GDM1 (cell line): ENCODE measurements around the gene MX2.
"Not testable (repeated sequence)": the region's sequence is repeated elsewhere in the genome, so short reads cannot be mapped to it uniquely, and the experiment has no call there.

ENCODE experiments used
- DNase-seq: peaks from one replicate; lab custom pipeline; 2025; lab: John Stamatoyannopoulos, UW

The MX2 gene

GRCh38 chr21:41361786-41362604 is at the start of gene MX2:
TSS of gene MX2 (plus strand) at chr21:41362027. CDS start at chr21:41376907, 14,880 bp downstream.
- DNase-seq: peak; percentile 88

- DNase-seq: not testable (repeated sequence)
Measured at GRCh38 chr21:41313285-41314164, 48.3 kb upstream of the MX2 start.

- DNase-seq: no peak
Measured at GRCh38 chr21:41315726-41316125, 46.1 kb upstream of the MX2 start.

- DNase-seq: no peak
Measured at GRCh38 chr21:41316200-41317062, 45.4 kb upstream of the MX2 start, which contains the start of gene FAM3B. TSS of gene FAM3B (plus strand) at chr21:41316801. CDS start at chr21:41316880, 79 bp downstream.

- DNase-seq: no peak
Measured at GRCh38 chr21:41317063-41317392, 44.8 kb upstream of the MX2 start.

GRCh38 chr21:41317458-41317857 is 44.4 kb upstream of the MX2 start:
- no peak for DNase-seq

GRCh38 chr21:41318218-41318617 is 43.6 kb upstream of the MX2 start:
- no peak for DNase-seq

GRCh38 chr21:41319273-41319672 is 42.6 kb upstream of the MX2 start:
- no peak for DNase-seq

GRCh38 chr21:41321211-41321907 is 40.5 kb upstream of the MX2 start:
- no peak for DNase-seq

GRCh38 chr21:41321908-41322495 is 39.8 kb upstream of the MX2 start:
- DNase-seq: no peak

- no peak for DNase-seq
Measured at GRCh38 chr21:41322496-41323382, 39.1 kb upstream of the MX2 start.

- no peak for DNase-seq
Measured at GRCh38 chr21:41325138-41325912, 36.5 kb upstream of the MX2 start.

- DNase-seq: no peak
Measured at GRCh38 chr21:41326414-41327080, 35.3 kb upstream of the MX2 start.

GRCh38 chr21:41327753-41328152 is 34.1 kb upstream of the MX2 start:
- DNase-seq: no peak

- DNase-seq: no peak
Measured at GRCh38 chr21:41328660-41329607, 32.9 kb upstream of the MX2 start.

GRCh38 chr21:41333752-41334151 is 28.1 kb upstream of the MX2 start:
- no peak for DNase-seq

- DNase-seq: no peak
Measured at GRCh38 chr21:41337515-41337914, 24.3 kb upstream of the MX2 start.

- no peak for DNase-seq
Measured at GRCh38 chr21:41338455-41338854, 23.4 kb upstream of the MX2 start.
